SK-N-SH (cell line): Measurements from ENCODE around the gene ABCA1.

Experiments
- CTCF ChIP-seq: fragments of 200-600 bp; sonication (generic); IDR thresholded peaks from 2 replicates; pipeline ENCODE4 v1.6.1; 2017; ENCODE audit warnings: antibody characterized with exemption, mild to moderate bottlenecking, moderate library complexity
- EZH2phosphoT487 ChIP-seq: fragments of 200-600 bp; sonication (generic); IDR thresholded peaks from 2 replicates; pipeline ENCODE4 v1.6.1; 2017; ENCODE audit warnings: low read depth, mixed run types, mild to moderate bottlenecking, antibody characterized with exemption, moderate library complexity, borderline replicate concordance
- TAF1 ChIP-seq: IDR thresholded peaks from 2 replicates; pipeline ENCODE4 v1.6.1; 2012; ENCODE audit warnings: low read depth, mild to moderate bottlenecking, low read length, moderate library complexity, borderline replicate concordance
- USF2 ChIP-seq: fragments of 150-350 bp; IDR thresholded peaks from 2 replicates; pipeline ENCODE4 v1.6.1; 2017; ENCODE audit warnings: antibody characterized with exemption, low read length, low read depth, borderline replicate concordance

GRCh38 chr9:104892701-104893100 lies 35.3 kb downstream of the ABCA1 start:
- TF ChIP-seq EZH2phosphoT487 (no peak), CTCF (no peak), TAF1 (no peak), USF2 (no peak)
